H4 (cell line): ENCODE data around the gene ZNF784. TPM values are rescaled to one million over a fixed set of nuclear protein-coding genes. Genes with fewer than 3 reads are reported as not detected.

ENCODE experiments used
- DNase-seq: peaks from one replicate; pipeline ENCODE4 v3.0.0-alpha.2; 2015; ENCODE audit warnings: low spot score
- total RNA-seq: library from RNA; depleted of rRNA; stranded (reverse); fragments of >200 nt; shearing (Covaris generic); gene quantifications from 2 replicates; pipeline ENCODE4 v1.2.3, GENCODE V29; 2014

ZNF784 gene
- total RNA-seq, 1 experiment from 2014 or later: 5.2 TPM

DNA sequence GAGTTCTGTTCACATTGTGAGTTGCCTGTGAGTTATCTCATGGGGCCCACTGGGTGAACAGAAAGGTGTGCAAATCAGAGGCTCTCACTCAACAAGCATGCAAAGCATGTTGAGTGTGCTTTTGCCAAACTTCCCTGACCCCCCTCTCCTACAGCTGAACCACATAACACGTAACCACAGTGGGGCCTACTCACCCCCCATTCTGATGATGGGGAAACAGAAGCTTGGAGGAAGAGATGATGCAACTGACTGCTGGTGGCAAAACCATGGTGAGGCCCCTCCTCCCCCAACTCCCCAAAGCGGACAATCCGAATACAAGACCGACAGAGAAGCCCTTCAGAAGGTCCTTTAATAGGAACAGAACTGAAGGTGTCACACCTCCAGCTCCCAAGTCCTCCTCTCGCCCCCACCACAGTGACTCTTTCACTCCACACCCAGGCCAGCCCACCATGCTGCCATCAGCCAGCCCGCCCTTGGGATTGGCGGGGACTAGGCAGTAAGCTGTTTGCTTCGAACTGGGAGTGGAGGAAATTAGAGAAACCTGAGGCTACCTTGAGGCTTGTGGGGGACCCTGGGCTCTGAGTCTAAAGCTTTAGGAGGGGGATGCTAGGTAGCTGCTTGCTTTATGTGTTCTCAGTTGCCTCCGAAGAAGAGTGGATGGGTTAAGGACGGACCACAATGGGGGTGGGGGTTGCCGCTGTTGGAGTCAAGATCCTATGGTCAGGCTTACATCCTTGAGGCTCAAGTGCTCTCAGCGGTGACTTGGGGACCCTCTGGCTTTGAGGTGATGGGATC, 3.8 kb downstream of the ZNF784 start:
- DNase-seq: no peak

DNA sequence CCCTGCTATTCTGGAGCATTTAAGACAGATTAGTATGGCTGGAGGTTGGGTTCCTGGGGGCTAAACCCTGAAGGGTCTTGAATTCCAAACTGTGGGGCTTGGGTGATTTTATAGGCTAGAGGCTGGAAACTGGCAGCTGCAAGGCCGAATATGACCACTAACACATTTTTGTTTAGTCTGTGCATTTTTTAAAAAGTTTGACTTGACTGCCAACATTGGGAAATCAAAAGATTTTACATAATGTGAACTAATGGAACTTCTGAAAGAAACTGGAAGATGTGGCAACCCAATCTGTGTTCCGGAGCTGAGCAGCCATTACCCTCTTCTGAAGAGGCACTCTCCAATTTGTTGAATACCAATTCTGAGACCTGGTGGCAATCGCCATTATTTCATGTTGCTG, 5.1 kb downstream of the ZNF784 start:
- no peak for DNase-seq

DNA sequence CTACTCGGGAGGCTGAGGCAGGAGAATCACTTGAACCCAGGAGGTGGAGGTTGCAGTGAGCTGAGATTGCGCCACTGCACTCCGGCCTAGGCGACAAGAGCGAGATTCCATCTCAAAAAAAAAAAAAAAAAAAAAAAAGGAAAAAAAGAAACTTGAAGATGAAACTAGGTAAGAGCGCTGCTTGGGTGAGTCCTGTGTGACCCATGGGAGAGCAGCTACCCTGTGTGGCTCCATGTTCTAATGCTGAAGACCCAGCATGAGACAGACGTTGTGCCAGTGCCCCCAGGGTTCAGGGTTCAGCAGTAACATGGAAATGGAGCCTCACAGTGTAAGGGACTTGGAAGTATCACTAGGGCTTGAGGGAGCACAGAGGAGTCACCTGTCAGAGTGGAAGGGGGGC, 5.9 kb downstream of the ZNF784 start:
- no peak for DNase-seq

DNA sequence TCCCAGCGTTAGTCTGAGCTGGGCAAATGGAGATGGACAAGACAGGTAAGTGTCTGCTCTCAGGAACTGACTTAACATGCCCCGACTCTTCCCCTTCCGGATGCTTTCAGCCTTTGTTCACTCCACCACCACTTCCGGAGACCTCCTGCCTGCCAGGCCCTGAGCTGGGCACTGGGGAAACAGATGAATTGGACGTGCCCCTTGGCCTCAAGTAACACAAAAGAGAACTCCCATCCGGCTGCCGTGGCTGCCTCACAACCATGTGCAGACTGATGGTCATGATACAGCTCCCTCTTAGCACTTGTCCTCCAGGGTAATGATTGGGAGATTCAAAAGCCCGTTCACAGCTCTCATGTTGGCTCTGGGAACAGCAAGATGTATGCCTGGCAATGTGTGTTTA, 6.9 kb downstream of the ZNF784 start:
- no peak for DNase-seq

DNA sequence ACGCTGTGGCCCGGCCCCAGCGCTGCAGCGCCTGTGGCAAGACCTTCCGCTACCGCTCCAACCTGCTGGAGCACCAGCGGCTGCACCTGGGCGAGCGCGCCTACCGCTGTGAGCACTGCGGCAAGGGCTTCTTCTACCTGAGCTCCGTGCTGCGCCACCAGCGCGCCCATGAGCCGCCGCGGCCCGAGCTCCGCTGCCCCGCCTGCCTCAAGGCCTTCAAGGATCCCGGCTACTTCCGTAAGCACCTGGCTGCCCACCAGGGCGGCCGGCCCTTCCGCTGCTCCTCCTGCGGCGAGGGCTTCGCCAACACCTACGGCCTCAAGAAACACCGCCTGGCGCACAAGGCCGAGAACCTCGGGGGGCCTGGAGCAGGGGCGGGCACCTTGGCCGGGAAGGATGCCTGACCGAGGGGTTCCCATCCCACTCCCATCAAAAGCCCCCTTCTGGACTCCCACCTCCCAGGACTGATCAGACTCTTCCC, 7.9 kb downstream of the ZNF784 start:
- DNase-seq: no peak

DNA sequence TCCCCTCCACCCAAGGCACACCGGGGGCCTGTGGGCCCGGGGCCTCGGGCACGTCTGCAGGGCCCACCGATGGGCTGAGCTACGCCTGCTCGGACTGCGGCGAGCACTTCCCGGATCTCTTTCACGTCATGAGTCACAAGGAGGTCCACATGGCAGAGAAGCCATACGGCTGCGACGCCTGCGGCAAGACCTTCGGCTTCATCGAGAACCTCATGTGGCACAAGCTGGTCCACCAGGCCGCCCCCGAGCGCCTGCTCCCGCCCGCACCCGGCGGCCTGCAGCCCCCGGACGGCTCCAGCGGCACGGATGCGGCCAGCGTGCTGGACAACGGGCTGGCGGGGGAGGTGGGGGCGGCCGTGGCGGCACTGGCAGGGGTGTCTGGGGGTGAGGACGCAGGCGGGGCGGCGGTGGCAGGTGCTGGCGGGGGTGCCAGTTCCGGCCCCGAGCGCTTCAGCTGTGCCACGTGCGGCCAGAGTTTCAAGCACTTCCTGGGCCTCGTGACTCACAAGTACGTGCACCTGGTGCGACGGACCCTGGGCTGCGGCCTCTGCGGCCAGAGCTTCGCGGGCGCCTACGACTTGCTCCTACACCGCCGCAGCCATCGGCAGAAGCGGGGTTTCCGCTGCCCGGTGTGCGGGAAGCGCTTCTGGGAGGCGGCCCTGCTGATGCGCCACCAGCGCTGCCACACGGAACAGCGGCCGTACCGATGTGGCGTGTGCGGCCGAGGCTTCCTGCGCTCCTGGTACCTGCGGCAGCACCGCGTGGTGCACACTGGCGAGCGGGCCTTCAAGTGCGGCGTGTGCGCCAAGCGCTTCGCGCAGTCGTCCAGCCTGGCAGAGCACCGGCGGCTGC, 8.6 kb downstream of the ZNF784 start:
- DNase-seq: no peak

DNA sequence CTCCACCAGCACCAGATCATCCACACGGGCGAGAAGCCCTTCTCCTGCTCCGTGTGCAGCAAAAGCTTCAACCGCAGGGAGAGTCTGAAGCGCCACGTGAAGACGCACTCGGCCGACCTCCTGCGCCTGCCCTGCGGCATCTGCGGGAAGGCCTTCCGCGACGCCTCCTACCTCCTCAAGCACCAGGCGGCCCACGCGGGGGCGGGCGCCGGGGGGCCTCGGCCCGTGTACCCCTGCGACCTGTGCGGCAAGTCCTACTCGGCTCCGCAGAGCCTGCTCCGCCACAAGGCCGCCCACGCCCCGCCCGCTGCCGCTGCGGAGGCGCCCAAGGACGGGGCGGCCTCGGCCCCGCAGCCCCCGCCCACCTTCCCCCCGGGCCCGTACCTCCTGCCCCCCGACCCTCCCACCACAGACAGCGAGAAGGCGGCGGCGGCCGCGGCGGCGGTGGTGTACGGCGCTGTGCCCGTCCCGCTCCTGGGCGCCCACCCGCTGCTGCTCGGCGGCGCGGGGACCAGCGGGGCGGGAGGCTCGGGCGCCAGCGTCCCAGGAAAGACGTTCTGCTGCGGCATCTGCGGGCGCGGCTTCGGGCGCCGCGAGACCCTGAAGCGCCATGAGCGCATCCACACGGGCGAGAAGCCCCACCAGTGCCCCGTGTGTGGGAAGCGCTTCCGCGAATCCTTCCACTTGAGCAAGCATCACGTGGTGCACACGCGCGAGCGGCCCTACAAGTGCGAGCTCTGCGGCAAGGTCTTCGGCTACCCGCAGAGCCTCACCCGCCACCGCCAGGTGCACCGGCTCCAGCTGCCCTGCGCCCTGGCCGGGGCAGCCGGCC, 9.4 kb downstream of the ZNF784 start:
- DNase-seq: no peak

DNA sequence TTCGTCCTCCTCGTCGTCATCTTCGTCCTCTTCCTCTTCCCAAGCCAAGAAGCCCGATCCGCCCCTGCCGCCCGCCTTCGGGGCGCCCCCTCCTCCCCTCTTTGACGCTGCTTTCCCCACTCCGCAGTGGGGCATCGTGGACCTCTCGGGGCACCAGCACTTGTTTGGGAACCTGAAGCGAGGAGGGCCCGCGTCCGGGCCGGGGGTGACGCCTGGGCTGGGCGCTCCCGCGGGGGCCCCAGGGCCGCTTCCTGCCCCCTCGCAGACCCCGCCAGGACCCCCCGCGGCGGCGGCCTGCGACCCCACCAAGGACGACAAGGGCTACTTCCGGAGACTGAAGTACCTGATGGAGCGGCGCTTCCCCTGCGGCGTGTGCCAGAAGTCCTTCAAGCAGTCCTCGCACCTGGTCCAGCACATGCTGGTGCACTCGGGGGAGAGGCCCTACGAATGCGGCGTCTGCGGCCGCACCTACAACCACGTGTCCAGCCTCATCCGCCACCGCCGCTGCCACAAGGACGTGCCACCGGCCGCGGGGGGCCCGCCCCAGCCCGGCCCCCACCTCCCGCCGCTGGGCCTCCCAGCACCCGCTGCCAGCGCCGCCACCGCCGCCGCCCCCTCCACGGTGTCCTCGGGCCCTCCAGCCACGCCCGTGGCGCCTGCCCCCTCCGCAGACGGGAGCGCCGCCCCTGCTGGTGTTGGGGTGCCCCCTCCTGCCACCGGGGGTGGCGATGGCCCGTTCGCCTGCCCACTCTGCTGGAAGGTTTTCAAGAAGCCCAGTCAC, 10.2 kb downstream of the ZNF784 start:
- DNase-seq: no peak

DNA sequence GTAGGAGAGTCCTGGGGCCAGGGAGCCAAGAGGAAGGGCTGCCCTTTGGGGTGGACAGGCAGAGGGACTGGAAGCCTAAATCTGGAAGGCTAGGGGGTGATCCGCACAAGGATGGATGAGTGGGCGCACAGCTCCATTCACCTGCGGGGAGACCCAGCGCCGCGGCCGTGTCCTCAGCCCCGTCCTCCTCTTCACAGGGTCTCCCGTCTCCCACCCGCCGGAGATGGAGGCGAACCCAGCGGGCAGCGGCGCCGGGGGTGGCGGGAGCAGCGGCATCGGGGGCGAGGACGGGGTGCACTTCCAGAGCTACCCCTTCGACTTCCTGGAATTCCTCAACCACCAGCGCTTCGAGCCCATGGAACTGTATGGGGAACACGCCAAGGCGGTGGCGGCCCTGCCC, 11.0 kb downstream of the ZNF784 start:
- no peak for DNase-seq

DNA sequence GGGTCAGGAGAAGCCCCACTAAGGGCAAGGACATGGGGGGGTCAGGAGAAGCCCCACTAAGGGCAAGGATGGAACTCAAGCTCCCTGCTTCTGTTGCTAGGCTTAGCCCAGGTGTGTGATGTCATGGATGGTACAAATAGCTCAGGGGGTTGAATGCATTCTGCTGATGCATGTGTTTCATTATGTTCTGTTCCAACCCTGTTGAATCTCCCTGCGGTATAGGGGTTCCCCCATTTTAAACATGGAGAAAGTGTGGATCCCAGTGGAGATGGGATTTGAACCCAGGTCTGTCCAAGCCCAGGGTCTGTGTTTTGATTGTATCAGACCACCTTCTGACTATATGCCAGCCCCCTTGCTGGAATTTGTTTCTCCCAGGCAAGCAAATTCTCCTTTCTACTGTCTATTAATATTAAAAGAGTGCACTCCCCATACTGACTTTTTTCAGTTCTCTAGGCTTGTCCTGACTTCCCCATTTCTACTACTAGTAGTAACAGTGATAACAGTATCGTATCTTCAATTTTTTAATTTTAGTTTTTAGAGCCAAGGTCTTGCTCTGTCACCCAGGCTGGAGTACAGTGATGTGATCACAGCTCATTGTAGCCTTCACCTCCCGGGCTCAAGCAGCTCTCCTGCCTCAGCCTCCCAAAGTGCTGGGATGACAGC, 12.3 kb downstream of the ZNF784 start:
- no peak for DNase-seq

DNA sequence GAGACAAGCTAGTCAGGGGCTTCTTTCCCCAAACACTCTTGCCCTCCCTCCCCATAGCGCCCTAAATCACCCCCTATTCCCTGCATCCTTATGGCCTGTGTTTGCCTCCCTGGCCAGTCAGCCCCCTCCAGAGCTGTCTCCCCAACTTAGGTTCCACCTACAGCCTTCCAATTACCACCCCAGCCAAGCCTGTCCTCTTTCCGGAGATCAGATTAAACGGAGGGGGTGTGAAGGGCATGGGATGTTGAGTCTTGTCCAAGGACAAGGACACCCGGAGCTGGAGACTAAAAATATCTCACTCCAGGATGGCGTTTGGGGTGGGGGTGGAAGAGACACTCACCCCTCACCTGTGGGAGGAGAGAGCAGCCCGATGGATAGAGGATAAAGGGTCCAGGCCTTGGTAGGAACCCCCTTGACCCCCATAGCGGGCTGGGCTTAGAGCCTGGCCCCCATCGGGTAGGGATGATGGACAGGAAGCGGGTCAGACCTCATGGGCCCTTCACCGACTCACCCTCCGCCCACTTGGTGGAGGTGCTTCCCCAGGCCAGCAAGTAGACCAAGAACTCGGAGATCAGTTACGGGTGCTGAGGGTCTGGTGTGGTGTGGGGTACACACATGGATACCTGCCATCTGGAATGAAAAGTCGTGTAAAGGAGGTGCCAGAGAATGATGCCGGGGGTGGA, 12.9 kb downstream of the ZNF784 start:
- DNase-seq: no peak

DNA sequence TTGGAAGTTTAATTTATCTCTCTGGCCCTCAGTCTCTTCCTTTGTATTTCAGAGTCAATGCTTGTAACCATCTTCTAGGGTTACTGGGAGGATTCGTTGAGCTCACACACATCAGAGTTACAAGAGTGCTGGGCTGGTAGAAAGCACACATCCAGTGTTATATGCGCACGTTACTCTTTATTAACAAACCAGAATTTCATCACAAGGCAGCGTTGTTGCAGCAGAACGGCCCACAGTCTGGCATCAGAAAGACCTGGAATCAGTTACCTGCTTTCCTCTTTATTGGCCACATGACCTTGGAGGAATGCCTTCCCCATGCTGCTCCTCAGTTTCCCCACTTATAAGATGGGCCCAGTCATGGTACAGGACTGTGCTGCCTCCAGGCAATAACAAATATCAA, 15.0 kb downstream of the ZNF784 start:
- DNase-seq: no peak

DNA sequence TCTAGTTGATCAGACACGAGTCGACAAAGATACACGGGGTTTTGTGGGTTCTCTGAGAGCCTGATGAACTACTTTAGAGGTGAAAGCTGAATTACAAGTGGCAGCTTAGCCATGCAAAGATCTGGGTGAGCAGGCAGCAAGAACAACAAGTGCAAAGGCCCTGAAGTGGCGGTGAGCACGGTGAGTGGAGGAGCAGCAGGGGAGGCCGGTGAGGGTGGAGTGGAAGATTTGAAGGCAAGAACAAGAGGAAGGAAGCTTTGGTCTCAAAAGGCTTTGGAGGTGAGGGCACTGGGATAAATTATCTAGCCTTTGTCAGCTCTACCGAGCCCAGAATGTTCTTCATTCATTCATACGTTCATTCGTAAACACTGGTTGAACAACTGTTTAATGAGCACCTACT, 17.5 kb downstream of the ZNF784 start:
- DNase-seq: no peak

DNA sequence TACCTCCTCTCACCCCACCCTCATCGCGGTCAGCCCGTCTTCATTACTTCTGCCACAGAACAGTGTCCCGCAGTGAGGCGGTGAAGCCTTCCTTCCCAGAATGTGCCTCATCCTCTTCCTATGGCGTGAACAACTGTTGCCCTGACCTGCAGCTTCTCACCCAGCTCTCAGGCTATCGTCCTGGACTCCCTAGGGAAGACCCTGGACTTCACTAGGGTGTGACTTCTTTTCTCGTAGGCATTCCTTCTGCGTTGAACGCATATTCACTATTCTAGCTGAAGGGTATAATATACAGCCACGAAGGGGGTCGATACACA, 17.9 kb downstream of the ZNF784 start:
- DNase-seq: no peak

DNA sequence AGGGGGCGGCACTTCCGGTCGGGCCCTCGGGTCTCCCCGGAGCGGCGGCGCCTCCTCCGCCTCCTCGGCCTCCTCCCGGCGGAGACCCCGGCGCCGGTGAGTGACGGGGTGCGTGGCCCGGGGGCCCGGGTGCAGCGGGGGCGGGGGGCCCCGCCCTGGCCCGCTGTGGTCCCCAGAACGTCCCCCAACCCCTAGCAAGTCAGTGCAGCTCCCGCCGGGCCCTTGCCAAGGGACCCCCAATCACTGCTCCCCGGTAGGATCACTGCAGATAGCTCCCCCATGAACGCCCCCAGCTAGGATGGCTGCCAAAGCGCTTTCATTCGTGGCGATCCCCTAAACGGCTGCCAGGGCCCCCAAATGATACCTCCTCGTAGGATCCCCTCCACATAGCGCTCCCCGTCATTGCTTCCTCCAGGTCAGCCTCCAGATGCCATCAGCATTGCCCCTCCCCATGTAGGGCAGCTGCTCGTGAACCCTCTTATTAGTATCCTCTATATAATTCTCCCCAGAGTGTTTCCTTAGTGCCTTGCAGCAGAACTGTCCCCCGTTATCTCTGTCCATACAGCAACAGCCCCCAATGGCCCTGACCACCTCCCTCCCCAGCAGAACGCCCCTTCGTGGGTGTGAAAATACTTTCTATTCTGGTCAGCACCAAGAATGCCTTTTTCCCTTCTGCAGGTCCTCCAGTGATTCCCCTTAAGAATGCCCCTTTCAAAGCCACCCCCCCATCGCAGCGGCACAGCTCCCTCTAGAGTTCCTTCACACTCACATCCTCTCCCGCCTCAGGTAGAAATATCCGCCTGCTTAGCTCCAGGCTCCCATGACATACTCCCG, 18.5 kb downstream of the ZNF784 start, which contains the start of gene ZNF865:
Gene ZNF865 (plus strand): TSS at position 11 of the 834 bp plus-strand sequence. CDS start 7,972 bp downstream, outside the sequence.
- DNase-seq: peak; percentile 91

DNA sequence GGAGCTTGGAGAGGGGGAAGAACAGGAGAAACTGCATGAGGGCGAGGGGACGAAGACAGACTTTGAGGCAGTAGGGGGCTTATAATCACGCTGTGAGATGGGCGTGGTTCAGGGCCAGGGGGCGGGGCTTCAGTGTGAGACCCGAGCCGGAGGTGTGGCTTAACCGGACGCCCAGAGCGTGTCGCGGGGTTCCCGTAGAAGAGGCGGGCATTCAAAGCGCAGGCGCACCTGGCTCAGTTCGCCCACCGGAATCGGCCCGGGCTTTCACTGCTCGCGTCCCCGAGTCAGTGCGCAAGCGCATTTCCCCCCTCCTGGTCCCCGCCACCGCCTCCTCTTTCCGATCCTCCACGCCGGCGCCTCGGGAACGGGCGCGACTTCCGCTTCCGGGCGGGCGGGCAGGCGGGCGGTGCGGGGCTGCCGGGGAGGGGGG, 19.1 kb downstream of the ZNF784 start:
- DNase-seq: peak; percentile 100

DNA sequence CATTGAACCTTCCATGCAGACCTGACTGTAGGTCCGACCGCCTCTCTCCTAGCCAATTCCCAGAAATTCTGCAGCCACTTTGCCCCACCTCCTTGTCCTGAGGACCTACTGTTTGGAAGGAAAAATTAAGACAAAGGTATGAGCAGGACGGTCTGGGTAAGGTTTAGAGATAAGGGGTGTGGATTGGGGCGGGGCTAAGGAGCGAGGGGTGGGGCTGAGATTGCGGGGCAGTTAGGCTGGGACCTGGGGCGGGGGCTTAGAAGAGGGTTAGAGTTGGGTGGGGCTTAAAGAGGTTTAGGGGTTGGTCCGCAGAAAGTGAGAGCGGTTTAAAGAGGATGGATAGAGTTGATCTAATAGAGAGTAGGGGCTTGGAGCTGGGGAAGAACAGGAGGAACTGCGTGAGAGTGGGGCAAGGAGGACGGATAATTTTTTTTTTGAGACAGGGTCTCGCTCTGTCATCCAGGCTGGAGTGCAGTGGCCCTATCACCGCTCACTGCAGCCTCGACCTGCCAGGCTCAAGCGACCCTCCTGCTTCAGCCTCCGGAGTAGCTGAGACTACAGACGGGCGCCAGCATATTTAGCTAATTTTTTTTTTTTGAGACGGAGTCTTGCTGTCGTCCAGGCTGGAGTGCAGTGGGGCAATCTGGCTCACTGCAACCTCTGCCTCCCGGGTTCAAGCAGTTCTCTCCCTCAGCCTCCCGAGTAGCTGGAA, 20.6 kb downstream of the ZNF784 start:
- DNase-seq: no peak

DNA sequence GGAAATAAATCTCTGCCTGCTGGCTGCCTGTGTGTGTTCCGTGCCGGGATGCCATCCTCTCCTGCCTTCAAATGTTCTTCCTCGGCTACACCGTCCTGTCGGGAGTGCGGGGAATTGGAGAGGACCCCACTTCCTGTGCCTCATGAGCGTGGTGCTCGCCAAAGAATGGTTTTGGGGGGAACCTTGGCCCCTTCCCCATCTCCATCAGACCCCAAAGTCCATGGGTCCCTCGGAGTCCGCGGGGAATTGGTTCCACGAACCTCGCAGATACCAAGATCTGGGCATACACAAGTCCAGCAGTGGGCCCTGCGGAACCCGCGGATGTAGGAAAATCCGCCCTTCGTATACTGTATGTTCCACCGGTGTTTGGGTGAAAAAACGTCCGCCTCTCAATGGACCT, 21.3 kb downstream of the ZNF784 start:
- no peak for DNase-seq
